GM19468 (cell line): ENCODE results near the gene PTPRE.

Source experiments
- ATAC-seq: cut with Tn5 transposase; IDR thresholded peaks from one replicate; pipeline ENCODE4 v1.9.1; 2021; ENCODE audit warnings: mild to moderate bottlenecking, moderate library complexity, moderate number of reproducible peaks; ENCODE audit not compliant: unreplicated experiment; ENCODE audit errors: extremely low read depth

PTPRE gene

GRCh38 chr10:127921753-127922145 lies 14.8 kb downstream of the PTPRE start:
- no peak for ATAC-seq

- no peak for ATAC-seq
These were observed 15.3 kb downstream of the PTPRE start for GRCh38 chr10:127922206-127922605.

DNA sequence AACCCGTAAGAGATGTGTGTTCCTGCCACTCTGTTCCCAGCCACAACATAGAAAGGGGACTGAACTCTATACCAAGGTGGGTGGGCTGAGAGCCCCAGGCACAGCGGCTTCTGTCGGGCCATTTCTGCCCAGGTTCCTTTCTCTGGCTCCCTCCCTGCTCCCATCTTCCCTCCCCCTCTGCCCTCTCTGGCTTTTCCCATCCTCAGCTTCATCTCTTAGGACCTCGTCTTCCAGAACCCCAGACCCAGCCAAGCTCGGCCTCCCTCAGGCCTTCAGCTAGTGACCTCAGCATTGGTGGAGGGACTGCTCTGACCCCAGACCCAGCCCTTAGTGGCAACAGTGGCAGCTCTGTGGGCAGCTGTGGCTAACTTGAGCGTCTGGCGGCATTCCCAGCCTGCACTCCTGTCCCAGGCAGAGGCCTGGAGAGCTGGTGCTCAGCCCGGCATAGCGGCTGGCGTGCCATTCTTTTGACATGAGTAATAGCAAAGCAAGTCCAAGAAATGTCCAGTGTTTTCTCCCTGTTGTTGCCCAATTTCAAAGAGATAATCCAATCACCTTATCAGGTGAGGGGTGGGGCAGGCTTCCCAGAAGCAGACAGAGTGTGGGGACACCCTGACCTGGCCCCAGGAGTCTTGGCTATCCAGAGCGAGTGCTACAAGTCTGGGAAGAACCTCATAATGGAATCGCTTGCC lies 15.9 kb downstream of the PTPRE start:
- ATAC-seq, result no peak

DNA sequence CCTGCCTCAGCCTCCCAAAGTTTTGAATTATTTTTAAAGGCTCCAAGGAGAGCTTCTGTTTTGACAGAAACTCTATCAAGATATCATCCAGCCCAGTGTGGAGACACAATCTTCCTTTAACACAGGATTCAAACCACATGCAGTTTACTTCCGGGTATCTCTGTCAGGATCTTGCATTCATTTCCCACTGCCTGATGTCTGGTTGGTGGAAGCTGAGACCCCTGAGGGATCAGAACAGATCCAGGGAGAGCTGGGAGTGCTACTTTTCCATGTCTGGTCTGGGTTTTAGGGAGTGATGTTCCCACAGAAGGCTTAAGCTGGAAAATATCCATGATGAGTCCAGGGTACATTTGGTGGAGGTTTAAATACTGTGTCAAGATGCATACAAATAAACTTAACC lies 16.7 kb downstream of the PTPRE start:
- no peak for ATAC-seq

- ATAC-seq, result no peak
These were observed 18.7 kb downstream of the PTPRE start for GRCh38 chr10:127925471-127926207.

DNA sequence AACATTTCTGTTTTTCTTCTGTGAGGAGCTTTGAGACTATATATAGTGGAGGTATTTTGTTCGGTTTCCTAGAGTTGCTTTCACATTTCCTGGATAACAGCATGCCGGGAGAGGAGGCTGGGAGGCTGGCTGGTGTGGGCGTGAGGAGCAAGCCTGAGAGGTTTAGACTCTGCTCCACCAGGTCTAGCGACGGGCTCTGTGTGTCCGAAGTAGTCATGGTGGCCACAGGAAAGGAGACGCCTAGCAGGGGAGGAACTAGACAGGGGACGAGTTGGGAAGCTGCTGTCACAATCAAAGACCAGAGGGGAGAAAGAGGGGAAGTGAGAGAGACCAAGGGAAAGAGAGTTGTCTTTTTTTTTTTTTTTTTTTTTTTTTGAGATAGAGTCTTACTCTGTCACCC lies 19.6 kb downstream of the PTPRE start:
- no peak for ATAC-seq

DNA sequence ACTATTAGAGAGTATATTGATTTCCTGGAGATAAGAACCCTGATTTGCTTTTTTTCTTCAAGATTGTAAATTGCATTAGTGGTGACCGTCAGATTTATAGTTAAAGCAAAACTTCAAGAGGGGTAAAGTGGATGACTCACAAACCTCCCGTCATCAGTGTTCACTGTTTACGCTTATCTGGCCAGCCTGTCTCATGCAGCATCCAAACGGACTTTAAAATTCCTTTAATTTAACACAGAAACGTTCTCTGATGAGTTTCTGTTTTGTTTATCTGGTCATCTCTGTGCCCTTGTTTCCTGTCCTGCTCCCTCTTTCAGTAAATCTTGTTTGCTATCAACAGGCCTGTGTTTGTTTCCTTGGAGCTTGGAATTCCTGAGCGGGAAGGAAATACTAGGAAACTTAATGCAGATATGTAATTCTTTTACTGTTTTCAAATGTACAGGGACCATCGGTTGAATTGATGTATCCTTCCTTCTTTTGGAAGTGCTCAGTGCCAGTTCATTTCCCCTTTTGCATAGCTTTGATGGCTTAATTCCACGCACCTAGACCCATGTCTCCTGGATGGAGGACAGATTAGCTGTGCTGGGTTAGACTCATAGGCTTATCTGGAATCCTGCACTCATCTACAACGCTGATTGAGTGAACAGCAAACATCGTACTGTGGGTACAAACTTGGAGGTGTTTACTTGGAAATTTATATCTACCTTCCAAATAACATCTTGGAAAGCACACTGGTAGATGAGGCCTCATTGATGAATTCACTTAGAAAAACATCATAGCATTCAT lies 21.3 kb downstream of the PTPRE start:
- no peak for ATAC-seq

GRCh38 chr10:127932521-127933270 lies 25.8 kb downstream of the PTPRE start:
- ATAC-seq, result no peak

DNA sequence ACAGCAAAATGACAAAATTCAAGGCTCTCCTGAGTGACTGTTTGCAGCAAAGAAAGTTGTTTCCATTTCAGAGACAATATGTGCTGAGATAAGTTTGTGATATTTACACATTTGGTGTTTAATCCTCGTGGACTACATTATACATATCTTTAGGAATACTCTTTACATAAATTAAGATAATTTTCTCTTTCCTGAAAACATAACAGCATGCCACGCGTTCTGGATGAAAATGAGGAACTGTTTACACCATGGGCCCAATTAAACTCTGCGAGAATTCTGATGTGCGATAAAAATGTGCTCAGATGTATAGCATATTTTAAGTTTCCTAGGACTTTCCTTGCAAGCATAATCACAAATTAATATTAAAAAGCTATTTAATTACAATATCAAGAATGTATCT lies 26.4 kb downstream of the PTPRE start:
- no peak for ATAC-seq

GRCh38 chr10:127934383-127934782 lies 27.5 kb downstream of the PTPRE start:
- ATAC-seq, result no peak

- no peak for ATAC-seq
These were observed 28.2 kb downstream of the PTPRE start for GRCh38 chr10:127935071-127935561.

GRCh38 chr10:127937069-127937468 lies 30.2 kb downstream of the PTPRE start:
- no peak for ATAC-seq

DNA sequence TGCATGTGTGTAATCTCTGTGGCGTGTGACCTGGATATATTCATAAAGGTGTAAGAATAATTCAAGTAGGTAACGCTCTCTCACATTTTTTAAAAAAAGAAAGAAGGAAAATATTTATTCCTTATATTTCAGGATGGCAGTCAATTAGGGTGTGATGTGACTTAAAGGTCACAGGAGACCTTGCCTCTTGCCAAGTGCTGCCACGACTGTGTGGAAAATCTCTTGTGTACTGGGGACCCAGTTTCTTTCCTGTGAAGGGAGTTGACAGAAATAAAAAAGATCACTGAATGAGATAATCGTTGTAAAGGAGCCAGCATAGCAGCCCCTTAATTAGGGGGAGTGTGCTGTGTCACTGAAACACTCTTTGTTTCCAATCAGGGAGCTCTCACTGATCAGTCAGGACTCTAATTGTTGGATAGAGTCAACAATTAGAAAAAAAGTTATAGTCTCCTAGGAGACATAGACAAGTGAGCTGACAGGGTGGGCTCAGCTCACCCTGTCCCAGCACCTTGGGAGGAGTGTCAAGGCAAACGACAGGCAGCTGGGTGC lies 31.1 kb downstream of the PTPRE start:
- ATAC-seq, result no peak

DNA sequence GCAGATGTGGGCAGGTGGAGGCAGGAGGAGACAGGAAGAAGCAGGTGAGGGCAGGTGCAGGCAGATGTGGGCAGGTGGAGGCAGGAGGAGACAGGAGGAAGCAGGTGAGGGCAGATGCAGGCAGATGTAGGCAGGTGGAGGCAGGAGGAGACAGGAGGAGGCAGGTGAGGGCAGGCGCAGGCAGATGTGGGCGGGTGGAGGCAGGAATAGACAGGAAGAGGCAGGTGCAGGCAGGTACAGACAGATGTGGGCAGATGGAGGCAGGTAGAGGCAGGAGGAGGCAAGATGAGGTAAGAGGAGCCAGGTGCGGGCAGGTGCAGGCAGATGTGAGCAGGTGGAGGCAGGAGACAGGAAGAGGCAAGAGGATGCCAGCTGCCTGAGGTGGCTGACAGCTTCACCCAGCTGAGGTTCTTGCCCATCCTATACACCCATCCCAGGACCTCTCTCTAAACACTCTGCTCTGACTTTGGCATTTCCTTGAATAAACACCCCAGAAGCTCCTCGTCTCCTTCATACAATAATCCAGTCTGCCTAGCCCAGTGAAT lies 33.0 kb downstream of the PTPRE start:
- ATAC-seq, result no peak

GRCh38 chr10:127940866-127941640 lies 34.1 kb downstream of the PTPRE start:
- ATAC-seq, result no peak

GRCh38 chr10:127942811-127943210 lies 35.9 kb downstream of the PTPRE start:
- ATAC-seq, result no peak

DNA sequence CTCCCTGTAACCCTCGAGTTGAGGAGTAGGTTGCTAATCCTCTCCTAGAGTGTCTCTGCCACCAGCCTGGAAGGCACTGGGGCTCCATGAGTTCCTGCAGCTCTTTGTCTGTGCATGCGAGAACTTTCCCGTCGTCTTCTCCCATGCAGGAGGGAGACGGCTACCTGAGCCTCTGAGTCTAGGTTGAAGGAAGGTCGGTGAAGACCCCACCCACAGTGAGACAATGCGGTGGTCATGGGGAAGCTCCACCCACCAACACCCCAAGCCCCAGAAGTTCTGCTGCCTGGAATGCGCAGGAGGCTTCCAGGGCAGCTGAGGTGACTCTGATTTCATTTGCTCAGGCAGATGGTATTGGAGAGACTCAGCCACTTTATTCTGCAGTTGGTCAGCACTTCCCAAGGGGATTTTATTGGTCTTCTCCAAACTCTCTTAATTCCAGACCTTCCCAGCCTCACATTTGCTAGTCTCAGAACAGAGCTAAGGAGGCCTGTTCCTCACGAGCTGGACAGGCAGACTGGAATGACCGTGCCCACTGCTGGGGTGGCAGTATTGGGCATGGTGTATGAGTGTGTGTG lies 36.5 kb downstream of the PTPRE start:
- ATAC-seq, result no peak

GRCh38 chr10:127944256-127944655 lies 37.4 kb downstream of the PTPRE start:
- no peak for ATAC-seq

GRCh38 chr10:127945341-127945758 lies 38.4 kb downstream of the PTPRE start:
- no peak for ATAC-seq
